ENCODE measurements around the gene PDK4. TPM values are rescaled to one million over a fixed set of nuclear protein-coding genes. Genes with fewer than 3 reads are reported as not detected.

The PDK4 gene
- total and polyA plus RNA-seq, 7 donors, result 38.4 to 1,066 (median 254) TPM

GRCh38 chr7:95582578-95583293 is 13.6 kb downstream of the PDK4 start:
- Histone ChIP-seq H3K4me1 (peaks cover 0 to 28% (median 19%) of the 10 kb centered on the region in 4 donors), H3K4me3 (no peak overlapping the region), H3K36me3 (peaks cover 29 to 48% (median 38%) of the 10 kb centered on the region in 4 donors), H3K27me3 (no peaks in the 10 kb centered on the region), H3K9me3 (no peaks in the 10 kb centered on the region), H3K27ac (peak overlapping the region; percentile 9 to 93 (median 48))
- WGBS, 2 donors, result 94 to 95% methylated on average over 4 of the region's 4 CpGs
- TF ChIP-seq EP300 (IDR thresholded peaks at IDR 0.05) (no peak), POLR2AphosphoS5 (IDR thresholded peaks at IDR 0.05) (peak in 3 of 4 donors; percentile 57 to 82 (median 60))
- intact Hi-C loops (cut with DNase I), result loop anchor here (2.0 kb wide), 1 partner anchor 32 kb away; no protein-coding TSS in a partner anchor
- DNase-seq, result peak; percentile 74

- intact Hi-C loops (cut with DNase I), result no loop called here
- peaks cover 16 to 35% (median 25%) of the 10 kb centered on the region in 4 donors for H3K36me3 ChIP-seq
- TF ChIP-seq EP300 (IDR thresholded peaks at IDR 0.05) (no peak), POLR2A (IDR thresholded peaks at IDR 0.05) (no peak)
- TF ChIP-seq, protein P1, sequence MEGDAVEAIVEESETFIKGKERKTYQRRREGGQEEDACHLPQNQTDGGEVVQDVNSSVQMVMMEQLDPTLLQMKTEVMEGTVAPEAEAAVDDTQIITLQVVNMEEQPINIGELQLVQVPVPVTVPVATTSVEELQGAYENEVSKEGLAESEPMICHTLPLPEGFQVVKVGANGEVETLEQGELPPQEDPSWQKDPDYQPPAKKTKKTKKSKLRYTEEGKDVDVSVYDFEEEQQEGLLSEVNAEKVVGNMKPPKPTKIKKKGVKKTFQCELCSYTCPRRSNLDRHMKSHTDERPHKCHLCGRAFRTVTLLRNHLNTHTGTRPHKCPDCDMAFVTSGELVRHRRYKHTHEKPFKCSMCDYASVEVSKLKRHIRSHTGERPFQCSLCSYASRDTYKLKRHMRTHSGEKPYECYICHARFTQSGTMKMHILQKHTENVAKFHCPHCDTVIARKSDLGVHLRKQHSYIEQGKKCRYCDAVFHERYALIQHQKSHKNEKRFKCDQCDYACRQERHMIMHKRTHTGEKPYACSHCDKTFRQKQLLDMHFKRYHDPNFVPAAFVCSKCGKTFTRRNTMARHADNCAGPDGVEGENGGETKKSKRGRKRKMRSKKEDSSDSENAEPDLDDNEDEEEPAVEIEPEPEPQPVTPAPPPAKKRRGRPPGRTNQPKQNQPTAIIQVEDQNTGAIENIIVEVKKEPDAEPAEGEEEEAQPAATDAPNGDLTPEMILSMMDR (IDR thresholded peaks at IDR 0.05), result no peak
- H3K27ac ChIP-seq, result peak overlapping the region in 2 of 4 donors; percentile 46 to 93
- 39 to 48% methylated on average over 3 of the region's 3 CpGs for WGBS, 2 donors
- H3K4me1 ChIP-seq, result peaks cover 0 to 15% (median 9%) of the 10 kb centered on the region in 4 donors
- H3K9me3 ChIP-seq, result no peaks in the 10 kb centered on the region
- DNase-seq, result no peak
- H3K27me3 ChIP-seq, result no peaks in the 10 kb centered on the region
- H3K4me3 ChIP-seq, result no peak overlapping the region
Measured at GRCh38 chr7:95581467-95581866, 14.8 kb downstream of the PDK4 start.

GRCh38 chr7:95579318-95579717 is 17.0 kb downstream of the PDK4 start:
- WGBS, 2 donors, result 92 to 97% methylated on average over 7 of the region's 7 CpGs
- H3K36me3 ChIP-seq, result peaks cover 0 to 14% (median 6%) of the 10 kb centered on the region in 4 donors
- no peaks in the 10 kb centered on the region for H3K9me3 ChIP-seq
- H3K4me1 ChIP-seq, result no peaks in the 10 kb centered on the region
- H3K4me3 ChIP-seq, result no peak overlapping the region
- H3K27me3 ChIP-seq, result no peaks in the 10 kb centered on the region
- intact Hi-C loops (cut with DNase I), result no loop called here
- no peak for DNase-seq
- H3K27ac ChIP-seq, result no peak overlapping the region
- TF ChIP-seq POLR2A (IDR thresholded peaks at IDR 0.05), result no peak

- intact Hi-C loops (cut with DNase I), result no loop called here
- 74 to 77% methylated on average over 3 of the region's 3 CpGs for WGBS, 2 donors
- H3K4me3 ChIP-seq, result no peak overlapping the region
Measured at GRCh38 chr7:95578299-95578855, 17.9 kb downstream of the PDK4 start.

DNA sequence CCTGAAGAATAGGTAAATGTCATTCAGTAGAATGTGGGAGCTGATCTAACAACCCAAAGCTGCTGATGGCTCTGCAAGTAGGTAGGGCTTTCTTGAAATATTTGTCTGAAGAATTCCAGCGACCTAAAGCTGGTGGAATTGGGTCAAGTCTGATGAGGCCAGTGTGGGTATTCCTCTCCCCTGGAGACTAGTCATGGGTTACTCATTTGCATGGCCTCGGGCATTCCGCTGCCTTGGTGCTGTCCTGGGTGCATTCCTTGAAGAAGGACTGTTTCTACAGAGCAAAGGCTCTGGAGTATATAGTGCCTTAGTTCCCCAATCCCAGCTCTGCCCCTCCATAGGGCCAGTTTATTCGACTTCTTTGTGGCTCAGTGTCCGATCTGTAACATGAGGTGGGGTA is 19.2 kb downstream of the PDK4 start:
- no peak overlapping the region for H3K27ac ChIP-seq
- WGBS, 2 donors, result 82 to 86% methylated on average over 5 of the region's 5 CpGs
- TF ChIP-seq EP300 (IDR thresholded peaks at IDR 0.05), result no peak
- TF ChIP-seq, protein P1 (IDR thresholded peaks at IDR 0.05), result no peak

More at GRCh38 chr7:95578299-95578855, 17.9 kb downstream of the PDK4 start:
- TF ChIP-seq EP300 (IDR thresholded peaks at IDR 0.05), result no peak
- TF ChIP-seq, protein P1 (IDR thresholded peaks at IDR 0.05), result no peak
- TF ChIP-seq POLR2AphosphoS5 (IDR thresholded peaks at IDR 0.05), result no peak
- no peak for TF ChIP-seq POLR2A (IDR thresholded peaks at IDR 0.05)
- no peaks in the 10 kb centered on the region for H3K27me3 ChIP-seq
- no peaks in the 10 kb centered on the region for H3K9me3 ChIP-seq
- H3K4me1 ChIP-seq, result no peaks in the 10 kb centered on the region
- peaks cover 0 to 4% (median 0%) of the 10 kb centered on the region in 4 donors for H3K36me3 ChIP-seq
- DNase-seq, result no peak
- no peak overlapping the region for H3K27ac ChIP-seq

More for the DNA sequence above, 19.2 kb downstream of the PDK4 start:
- H3K4me3 ChIP-seq, result no peak overlapping the region
- no peaks in the 10 kb centered on the region for H3K4me1 ChIP-seq
- H3K27me3 ChIP-seq, result no peaks in the 10 kb centered on the region
- H3K9me3 ChIP-seq, result no peaks in the 10 kb centered on the region
- DNase-seq, result no peak
- H3K36me3 ChIP-seq, result no peaks in the 10 kb centered on the region
- intact Hi-C loops (cut with DNase I), result no loop called here

Measured in sigmoid colon (tissue), 7 donors.